ENCODE results near the gene SLC35E2B. TPM values are rescaled to one million over a fixed set of nuclear protein-coding genes. Genes with fewer than 3 reads are reported as not detected.
"Not testable (repeated sequence)": the region's sequence is repeated elsewhere in the genome, so short reads cannot be mapped to it uniquely, and the experiment has no call there.

The SLC35E2B gene
- total and polyA plus RNA-seq, 2 of the 8 experiments (the other 6 are each of a cell fraction or from before 2014, with no cell fraction given): 25.9 to 46.7 TPM

GRCh38 chr1:1647567-1648241 is 44.9 kb downstream of the SLC35E2B start:
- H3K23ac ChIP-seq (ENCODE audit: insufficient read length); DNase-seq (ENCODE audit: low read depth in 1 of 2, low spot score in 2 of 2); H4K91ac ChIP-seq (replicated peaks; ENCODE audit: insufficient read length, low read length); H3K79me1 ChIP-seq (ENCODE audit: low read depth, low read length); H3K27me3 ChIP-seq (replicated peaks in 1 of 4; ENCODE audit: control insufficient read depth in 3 of 4, extremely low read depth in 1 of 4, insufficient read depth in 3 of 4, low read length in 3 of 4); H4K20me1 ChIP-seq (replicated peaks in 1 of 2; ENCODE audit: control insufficient read depth in 1 of 2, insufficient read depth in 2 of 2, low read length in 2 of 2); H3K4me3 ChIP-seq (ENCODE audit: extremely low read depth in 1 of 4, insufficient read depth in 2 of 4, low read depth in 3 of 4, low read length in 4 of 4); POLR2A ChIA-PET (ENCODE audit: partially characterized antibody); H2BK120ac ChIP-seq (replicated peaks; ENCODE audit: low read depth, low read length); H2BK15ac ChIP-seq (ENCODE audit: low read length); CTCF ChIA-PET (ENCODE audit: partially characterized antibody); H3K4me1 ChIP-seq (replicated peaks in 1 of 4; ENCODE audit: control insufficient read depth in 3 of 4, insufficient read depth in 4 of 4, low read length in 3 of 4); H4K8ac ChIP-seq (ENCODE audit: extremely low read depth, insufficient read depth, low read length); H2BK5ac ChIP-seq (ENCODE audit: low read depth, low read length); H3K56ac ChIP-seq (replicated peaks; ENCODE audit: insufficient read length, low read depth, low read length); H2BK12ac ChIP-seq (ENCODE audit: low read depth, low read length); H3K4me2 ChIP-seq (ENCODE audit: insufficient read depth in 1 of 2, low read depth in 2 of 2, low read length in 2 of 2); H4K5ac ChIP-seq (ENCODE audit: insufficient read length, low read depth, low read length); H3K14ac ChIP-seq (ENCODE audit: insufficient read length); H3K18ac ChIP-seq (ENCODE audit: extremely low read depth, low read length); H2AK5ac ChIP-seq (ENCODE audit: low read depth, low read length); H3K23me2 ChIP-seq (ENCODE audit: low read depth, low read length); H3K9me3 ChIP-seq (ENCODE audit: insufficient read depth in 2 of 2, low read depth in 1 of 2, low read length in 1 of 2); H2AFZ ChIP-seq (ENCODE audit: low read length); H3K9ac ChIP-seq (replicated peaks in 1 of 4; ENCODE audit: extremely low read depth in 1 of 4, low read depth in 3 of 4, low read length in 3 of 4); H2BK20ac ChIP-seq (ENCODE audit: low read length); FAIRE-seq; H3K79me2 ChIP-seq (ENCODE audit: control insufficient read depth in 1 of 2, insufficient read depth in 2 of 2, low read length in 2 of 2); H3K27ac ChIP-seq (ENCODE audit: low read depth, low read length); H3K4ac ChIP-seq (replicated peaks; ENCODE audit: insufficient read length, low read depth, low read length): not testable (repeated sequence)
- peaks cover 13 to 36% (median 25%) of the 10 kb centered on the region in 4 experiments for H3K36me3 ChIP-seq (ENCODE audit: control insufficient read depth in 2 of 4, insufficient read depth in 4 of 4, low read length in 3 of 4)
- WGBS, 2 experiments (ENCODE audit: extremely low coverage in 1 of 2, insufficient coverage in 1 of 2, insufficient read length in 1 of 2, insufficient replicate concordance in 2 of 2, low coverage in 1 of 2, low lambda C conversion rate in 2 of 2, missing lambda C conversion rate in 1 of 2): 95% methylated on average over 17 of the region's 17 CpGs; no CpG with 5 or more reads in 1 of the 2 experiments

DNA sequence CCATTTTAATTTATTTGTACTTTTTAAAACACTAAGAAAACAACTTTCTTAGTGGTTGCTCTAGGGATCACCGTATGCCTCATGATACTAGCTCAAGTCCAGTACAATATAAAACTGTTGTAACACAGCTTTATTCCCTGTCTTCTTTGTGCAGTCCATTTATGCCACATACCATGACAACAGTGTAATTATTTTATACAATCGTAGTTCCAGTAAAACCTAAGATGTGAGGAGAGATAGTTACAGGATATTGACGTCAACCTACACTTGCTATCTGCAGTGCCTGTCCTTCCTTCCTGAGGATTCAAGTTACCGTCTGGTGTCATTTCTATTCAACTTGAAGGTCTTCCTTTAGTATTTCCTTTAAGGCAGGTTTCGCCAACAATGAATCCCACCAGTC is 46.3 kb downstream of the SLC35E2B start:
- H3K4me1 ChIP-seq (replicated peaks in 1 of 4; ENCODE audit: control insufficient read depth in 3 of 4, insufficient read depth in 4 of 4, low read length in 3 of 4); H2AFZ ChIP-seq (ENCODE audit: low read length); H4K91ac ChIP-seq (replicated peaks; ENCODE audit: insufficient read length, low read length); H4K8ac ChIP-seq (ENCODE audit: extremely low read depth, insufficient read depth, low read length); H3K79me1 ChIP-seq (ENCODE audit: low read depth, low read length); H3K4me2 ChIP-seq (ENCODE audit: insufficient read depth in 1 of 2, low read depth in 2 of 2, low read length in 2 of 2); FAIRE-seq; H3K4ac ChIP-seq (replicated peaks; ENCODE audit: insufficient read length, low read depth, low read length); H2BK12ac ChIP-seq (ENCODE audit: low read depth, low read length); H3K23me2 ChIP-seq (ENCODE audit: low read depth, low read length); CTCF ChIA-PET (ENCODE audit: partially characterized antibody); H3K18ac ChIP-seq (ENCODE audit: extremely low read depth, low read length); H3K14ac ChIP-seq (ENCODE audit: insufficient read length); H3K9ac ChIP-seq (replicated peaks in 1 of 4; ENCODE audit: extremely low read depth in 1 of 4, low read depth in 3 of 4, low read length in 3 of 4); H3K9me3 ChIP-seq (ENCODE audit: insufficient read depth in 2 of 2, low read depth in 1 of 2, low read length in 1 of 2); H2BK15ac ChIP-seq (ENCODE audit: low read length); H2AK5ac ChIP-seq (ENCODE audit: low read depth, low read length); DNase-seq (ENCODE audit: low read depth in 1 of 2, low spot score in 2 of 2); H2BK5ac ChIP-seq (ENCODE audit: low read depth, low read length); H3K23ac ChIP-seq (ENCODE audit: insufficient read length); H3K27ac ChIP-seq (ENCODE audit: low read depth, low read length); H3K79me2 ChIP-seq (ENCODE audit: control insufficient read depth in 1 of 2, insufficient read depth in 2 of 2, low read length in 2 of 2); H3K27me3 ChIP-seq (replicated peaks in 1 of 4; ENCODE audit: control insufficient read depth in 3 of 4, extremely low read depth in 1 of 4, insufficient read depth in 3 of 4, low read length in 3 of 4); H3K56ac ChIP-seq (replicated peaks; ENCODE audit: insufficient read length, low read depth, low read length); H2BK20ac ChIP-seq (ENCODE audit: low read length); H4K5ac ChIP-seq (ENCODE audit: insufficient read length, low read depth, low read length); H2BK120ac ChIP-seq (replicated peaks; ENCODE audit: low read depth, low read length); POLR2A ChIA-PET (ENCODE audit: partially characterized antibody); H3K4me3 ChIP-seq (ENCODE audit: extremely low read depth in 1 of 4, insufficient read depth in 2 of 4, low read depth in 3 of 4, low read length in 4 of 4); H4K20me1 ChIP-seq (replicated peaks in 1 of 2; ENCODE audit: control insufficient read depth in 1 of 2, insufficient read depth in 2 of 2, low read length in 2 of 2): not testable (repeated sequence)
- peaks cover 4 to 25% (median 15%) of the 10 kb centered on the region in 4 experiments; a peak in 6 of 8 replicates for H3K36me3 ChIP-seq (ENCODE audit: control insufficient read depth in 2 of 4, insufficient read depth in 4 of 4, low read length in 3 of 4)
- 85% methylated on average over 5 of the region's 5 CpGs; no CpG with 5 or more reads in 1 of the 2 experiments for WGBS, 2 experiments (ENCODE audit: extremely low coverage in 1 of 2, insufficient coverage in 1 of 2, insufficient read length in 1 of 2, insufficient replicate concordance in 2 of 2, low coverage in 1 of 2, low lambda C conversion rate in 2 of 2, missing lambda C conversion rate in 1 of 2)

Data from H1 (cell line).